K562 (cell line): ENCODE results near the gene ZNF474. TPM values are rescaled to one million over a fixed set of nuclear protein-coding genes. Genes with fewer than 3 reads are reported as not detected.

Experiments
- SMAD4 ChIP-seq: fragments of 250-450 bp; sonication (Bioruptor Pico); conservative IDR thresholded peaks from 2 replicates; pipeline ENCODE4 v1.8.0; 2021; ENCODE audit warnings: inconsistent platforms, mild to moderate bottlenecking, moderate library complexity
- SPI1 ChIP-seq: IDR thresholded peaks from 2 replicates; pipeline ENCODE4 v1.6.1; 2011; ENCODE audit warnings: low read depth, low read length, control low read depth, borderline replicate concordance
- SUPT5H ChIP-seq: fragments of 450-650 bp; IDR thresholded peaks from 2 replicates; pipeline ENCODE4 v1.6.1; 2016
- XRCC5 ChIP-seq: fragments of 200-400 bp; formaldehyde crosslinking; IDR thresholded peaks from 2 replicates; pipeline ENCODE4 v1.6.1; 2017; ENCODE audit warnings: low read depth, mild to moderate bottlenecking, low read length
- ZFX ChIP-seq: sonication (generic); formaldehyde crosslinking; IDR thresholded peaks from 2 replicates; pipeline ENCODE4 v1.8.0; 2022; ENCODE audit warnings: mild to moderate bottlenecking, missing genetic modification reagents, moderate library complexity
- ZNF143 ChIP-seq: sonication (generic); formaldehyde crosslinking; IDR thresholded peaks from 2 replicates; pipeline ENCODE4 v1.9.0; 2022; ENCODE audit warnings: mild to moderate bottlenecking, missing genetic modification reagents
- polyA plus RNA-seq, 8 experiments: library from polyadenylated mRNA; depleted of rRNA in 4 of 8; stranded (reverse) in 5 of 8; unstranded in 3 of 8; fragments of >200 nt; fragmentation: Nextera tagmentation in 2 of 8; fragmentation: Illumina TruSeq in 1 of 8; extraction: Ambion mirVana in 2 of 8; extraction: Trizol in 1 of 8; gene quantifications; 2 replicates each; pipeline versions ENCODE4 v1.2.1 to v1.2.3, GENCODE V29; 2011 to 2014; ENCODE audit warnings: inconsistent platforms in 1 of 8, missing spikeins in 1 of 8
- total RNA-seq, 7 experiments: library from RNA; depleted of rRNA in 6 of 7; stranded (reverse); fragments of >200 nt in 6 of 7; fragmentation: Illumina TruSeq in 2 of 7; extraction: Trizol in 2 of 7; gene quantifications; 2 replicates each; pipeline versions ENCODE4 v1.2.1 to v1.2.3, GENCODE V29; 2011 to 2021; ENCODE audit warnings: low replicate concordance in 1 of 7
- TF ChIP-seq, protein P1 (sequence below): fragments of 250-450 bp; sonication (Bioruptor Pico); IDR thresholded peaks from 2 replicates; pipeline ENCODE4 v1.5.0; 2021; ENCODE audit warnings: mild to moderate bottlenecking, moderate library complexity
- TF ChIP-seq, protein P2 (sequence below): sonication (generic); formaldehyde crosslinking; IDR thresholded peaks from 2 replicates; pipeline ENCODE4 v1.8.0; 2023; ENCODE audit warnings: missing genetic modification reagents, mild to moderate bottlenecking, borderline replicate concordance
- TF ChIP-seq, protein P3 (sequence below): sonication (generic); formaldehyde crosslinking; IDR thresholded peaks from 2 replicates; pipeline ENCODE4 v1.8.1; 2023; ENCODE audit warnings: mild to moderate bottlenecking, missing genetic modification reagents

The ZNF474 gene
- total and polyA plus RNA-seq, 9 of the 15 experiments (the other 6 are each of a cell fraction or from before 2014, with no cell fraction given): 0.16 to 0.62 (median 0.39) TPM

DNA sequence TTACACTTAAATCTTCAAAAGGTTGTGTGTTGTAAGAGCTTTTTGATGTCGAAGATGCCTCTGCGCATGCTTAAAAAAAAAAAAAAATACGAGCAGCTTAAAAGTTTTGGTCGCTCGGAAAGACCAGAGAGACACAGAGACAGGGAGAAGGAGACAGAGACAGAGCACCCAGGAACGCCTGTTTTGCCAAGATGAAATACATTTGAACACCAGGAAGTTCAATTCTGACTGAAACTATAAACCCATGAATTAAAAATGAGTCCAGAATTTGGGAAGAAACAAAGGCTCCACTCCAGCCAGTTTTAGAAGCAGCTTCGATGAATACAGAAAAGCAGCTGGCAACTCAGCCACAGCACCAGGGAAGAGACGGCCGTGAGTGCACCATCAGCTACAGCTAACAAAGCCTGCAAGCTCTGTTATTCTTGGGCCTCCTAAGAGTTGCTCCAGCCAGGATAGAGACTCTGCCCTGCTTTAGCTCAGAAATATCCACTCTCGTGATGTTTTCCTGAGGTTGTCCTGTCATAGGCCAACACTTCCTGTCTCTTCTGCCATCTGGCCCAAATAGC is 2.5 kb upstream of the ZNF474 start (continued):
- TF ChIP-seq, protein P1, sequence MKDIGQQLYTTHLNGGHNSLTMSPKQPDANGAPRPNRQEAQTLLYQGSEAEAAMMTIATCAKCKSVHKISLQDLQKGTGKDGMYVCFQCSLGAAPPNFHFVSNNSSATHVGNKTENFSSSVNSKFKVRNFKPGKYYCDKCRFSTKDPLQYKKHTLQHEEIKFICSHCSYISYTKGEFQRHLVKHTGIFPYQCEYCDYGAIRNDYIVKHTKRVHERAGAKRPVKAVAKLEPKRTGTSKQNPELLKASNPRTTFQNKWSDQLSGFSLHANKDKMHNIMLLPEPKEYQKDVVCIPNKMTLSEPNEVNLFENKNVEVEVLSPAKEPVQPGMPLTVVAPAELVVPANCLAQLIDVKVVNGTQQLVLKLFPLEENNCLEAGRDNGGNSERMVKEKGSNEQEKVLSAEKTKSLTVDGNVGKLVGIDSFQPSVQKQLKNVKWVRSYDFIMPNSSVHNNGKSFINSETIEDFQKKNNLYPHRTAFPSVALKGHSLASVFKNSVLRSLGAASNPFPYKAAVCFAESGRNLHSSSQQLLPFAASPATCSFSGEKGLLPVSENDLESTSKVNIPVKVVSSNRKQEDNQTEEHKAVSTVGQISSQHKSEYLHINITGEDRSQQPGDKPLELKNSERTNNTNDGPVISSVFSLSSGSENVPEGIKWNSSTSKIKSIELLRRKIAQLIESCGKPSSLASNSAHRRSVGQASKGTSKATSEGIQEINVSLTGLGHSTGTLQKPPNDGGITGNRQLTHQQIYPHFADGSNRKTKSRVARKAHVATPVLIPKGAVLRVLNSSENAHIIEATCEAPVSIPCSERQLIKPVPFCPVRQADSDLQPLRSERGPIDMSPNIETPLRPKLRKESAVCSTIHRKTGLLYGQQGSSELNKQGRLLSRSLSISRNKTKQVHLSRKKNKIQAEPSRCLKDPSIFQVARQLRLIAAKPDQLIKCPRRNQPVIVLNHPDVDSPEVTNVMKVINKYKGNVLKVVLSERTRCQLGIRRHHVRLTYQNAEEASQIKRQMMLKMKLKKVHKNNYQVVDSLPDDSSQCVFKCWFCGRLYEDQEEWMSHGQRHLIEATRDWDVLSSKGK (CRISPR knock-in tag): no peak
- no peak for TF ChIP-seq ZNF143
- TF ChIP-seq, protein P2, sequence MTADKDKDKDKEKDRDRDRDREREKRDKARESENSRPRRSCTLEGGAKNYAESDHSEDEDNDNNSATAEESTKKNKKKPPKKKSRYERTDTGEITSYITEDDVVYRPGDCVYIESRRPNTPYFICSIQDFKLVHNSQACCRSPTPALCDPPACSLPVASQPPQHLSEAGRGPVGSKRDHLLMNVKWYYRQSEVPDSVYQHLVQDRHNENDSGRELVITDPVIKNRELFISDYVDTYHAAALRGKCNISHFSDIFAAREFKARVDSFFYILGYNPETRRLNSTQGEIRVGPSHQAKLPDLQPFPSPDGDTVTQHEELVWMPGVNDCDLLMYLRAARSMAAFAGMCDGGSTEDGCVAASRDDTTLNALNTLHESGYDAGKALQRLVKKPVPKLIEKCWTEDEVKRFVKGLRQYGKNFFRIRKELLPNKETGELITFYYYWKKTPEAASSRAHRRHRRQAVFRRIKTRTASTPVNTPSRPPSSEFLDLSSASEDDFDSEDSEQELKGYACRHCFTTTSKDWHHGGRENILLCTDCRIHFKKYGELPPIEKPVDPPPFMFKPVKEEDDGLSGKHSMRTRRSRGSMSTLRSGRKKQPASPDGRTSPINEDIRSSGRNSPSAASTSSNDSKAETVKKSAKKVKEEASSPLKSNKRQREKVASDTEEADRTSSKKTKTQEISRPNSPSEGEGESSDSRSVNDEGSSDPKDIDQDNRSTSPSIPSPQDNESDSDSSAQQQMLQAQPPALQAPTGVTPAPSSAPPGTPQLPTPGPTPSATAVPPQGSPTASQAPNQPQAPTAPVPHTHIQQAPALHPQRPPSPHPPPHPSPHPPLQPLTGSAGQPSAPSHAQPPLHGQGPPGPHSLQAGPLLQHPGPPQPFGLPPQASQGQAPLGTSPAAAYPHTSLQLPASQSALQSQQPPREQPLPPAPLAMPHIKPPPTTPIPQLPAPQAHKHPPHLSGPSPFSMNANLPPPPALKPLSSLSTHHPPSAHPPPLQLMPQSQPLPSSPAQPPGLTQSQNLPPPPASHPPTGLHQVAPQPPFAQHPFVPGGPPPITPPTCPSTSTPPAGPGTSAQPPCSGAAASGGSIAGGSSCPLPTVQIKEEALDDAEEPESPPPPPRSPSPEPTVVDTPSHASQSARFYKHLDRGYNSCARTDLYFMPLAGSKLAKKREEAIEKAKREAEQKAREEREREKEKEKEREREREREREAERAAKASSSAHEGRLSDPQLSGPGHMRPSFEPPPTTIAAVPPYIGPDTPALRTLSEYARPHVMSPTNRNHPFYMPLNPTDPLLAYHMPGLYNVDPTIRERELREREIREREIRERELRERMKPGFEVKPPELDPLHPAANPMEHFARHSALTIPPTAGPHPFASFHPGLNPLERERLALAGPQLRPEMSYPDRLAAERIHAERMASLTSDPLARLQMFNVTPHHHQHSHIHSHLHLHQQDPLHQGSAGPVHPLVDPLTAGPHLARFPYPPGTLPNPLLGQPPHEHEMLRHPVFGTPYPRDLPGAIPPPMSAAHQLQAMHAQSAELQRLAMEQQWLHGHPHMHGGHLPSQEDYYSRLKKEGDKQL (CRISPR knock-in tag): no peak
- TF ChIP-seq SUPT5H: no peak
- 0 out of 2 replicates have a peak, but pooled peaks have one; percentile 14 for TF ChIP-seq SMAD4 (CRISPR knock-in tag)
- no peak for TF ChIP-seq XRCC5
- peak; percentile 53 for TF ChIP-seq ZFX (CRISPR knock-in tag)
- 0 out of 2 replicates have a peak, but pooled peaks have one; percentile 14 for TF ChIP-seq SPI1
- TF ChIP-seq, protein P3, sequence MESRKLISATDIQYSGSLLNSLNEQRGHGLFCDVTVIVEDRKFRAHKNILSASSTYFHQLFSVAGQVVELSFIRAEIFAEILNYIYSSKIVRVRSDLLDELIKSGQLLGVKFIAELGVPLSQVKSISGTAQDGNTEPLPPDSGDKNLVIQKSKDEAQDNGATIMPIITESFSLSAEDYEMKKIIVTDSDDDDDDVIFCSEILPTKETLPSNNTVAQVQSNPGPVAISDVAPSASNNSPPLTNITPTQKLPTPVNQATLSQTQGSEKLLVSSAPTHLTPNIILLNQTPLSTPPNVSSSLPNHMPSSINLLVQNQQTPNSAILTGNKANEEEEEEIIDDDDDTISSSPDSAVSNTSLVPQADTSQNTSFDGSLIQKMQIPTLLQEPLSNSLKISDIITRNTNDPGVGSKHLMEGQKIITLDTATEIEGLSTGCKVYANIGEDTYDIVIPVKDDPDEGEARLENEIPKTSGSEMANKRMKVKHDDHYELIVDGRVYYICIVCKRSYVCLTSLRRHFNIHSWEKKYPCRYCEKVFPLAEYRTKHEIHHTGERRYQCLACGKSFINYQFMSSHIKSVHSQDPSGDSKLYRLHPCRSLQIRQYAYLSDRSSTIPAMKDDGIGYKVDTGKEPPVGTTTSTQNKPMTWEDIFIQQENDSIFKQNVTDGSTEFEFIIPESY: no peak
